HepG2 (cell line): ENCODE measurements around the gene ATP5MG. TPM values are rescaled to one million over a fixed set of nuclear protein-coding genes. Genes with fewer than 3 reads are reported as not detected.

ENCODE experiments used
- ARID2 ChIP-seq: sonication (generic); formaldehyde crosslinking; IDR thresholded peaks from 2 replicates; pipeline ENCODE4 v1.8.1; 2022; ENCODE audit warnings: mild to moderate bottlenecking, missing genetic modification reagents, borderline replicate concordance
- ARNTL ChIP-seq: sonication (generic); formaldehyde crosslinking; IDR thresholded peaks from 2 replicates; pipeline ENCODE4 v1.4.0; 2020; ENCODE audit warnings: mild to moderate bottlenecking, missing genetic modification reagents
- EED ChIP-seq: sonication (generic); formaldehyde crosslinking; IDR thresholded peaks from 2 replicates; pipeline ENCODE4 v1.5.0; 2020; ENCODE audit warnings: mild to moderate bottlenecking, missing genetic modification reagents
- ELF4 ChIP-seq: sonication (generic); formaldehyde crosslinking; IDR thresholded peaks from 2 replicates; pipeline ENCODE4 v1.5.0; 2020; ENCODE audit warnings: missing genetic modification reagents, mild to moderate bottlenecking, moderate library complexity, borderline replicate concordance
- FLYWCH1 ChIP-seq: sonication (generic); formaldehyde crosslinking; IDR thresholded peaks from 2 replicates; pipeline ENCODE4 v1.8.1; 2023; ENCODE audit warnings: mild to moderate bottlenecking, missing genetic modification reagents
- GTF3A ChIP-seq: sonication (generic); formaldehyde crosslinking; conservative IDR thresholded peaks from 2 replicates; pipeline ENCODE4 v1.4.0; 2020; ENCODE audit warnings: mild to moderate bottlenecking, missing genetic modification reagents
- HDAC2 ChIP-seq: sonication (generic); formaldehyde crosslinking; IDR thresholded peaks from 2 replicates; pipeline ENCODE4 v1.4.0; 2020; ENCODE audit warnings: missing genetic modification reagents
- MYNN ChIP-seq: sonication (generic); formaldehyde crosslinking; IDR thresholded peaks from 2 replicates; pipeline ENCODE4 v1.4.0; 2020; ENCODE audit warnings: mild to moderate bottlenecking, low read depth, missing genetic modification reagents
- SPEN ChIP-seq: sonication (generic); formaldehyde crosslinking; IDR thresholded peaks from 2 replicates; pipeline ENCODE4 v1.5.1; 2020; ENCODE audit warnings: low read depth, mild to moderate bottlenecking, missing genetic modification reagents
- SRF ChIP-seq: IDR thresholded peaks from 2 replicates; pipeline ENCODE4 v1.6.1; 2011; ENCODE audit warnings: mild to moderate bottlenecking, low read depth, low read length, moderate library complexity
- STAG1 ChIP-seq: sonication (generic); formaldehyde crosslinking; IDR thresholded peaks from 2 replicates; pipeline ENCODE4 v1.4.0; 2020; ENCODE audit warnings: missing genetic modification reagents
- ZBTB3 ChIP-seq: sonication (generic); formaldehyde crosslinking; IDR thresholded peaks from 2 replicates; pipeline ENCODE4 v1.4.0; 2020; ENCODE audit warnings: low read depth, mild to moderate bottlenecking, moderate library complexity, missing genetic modification reagents, borderline replicate concordance
- ZBTB7B ChIP-seq: sonication (generic); formaldehyde crosslinking; IDR thresholded peaks from 2 replicates; pipeline ENCODE4 v1.4.0; 2020; ENCODE audit warnings: missing genetic modification reagents
- ZNF12 ChIP-seq: sonication (generic); formaldehyde crosslinking; IDR thresholded peaks from 2 replicates; pipeline ENCODE4 v1.5.0; 2020; ENCODE audit warnings: missing genetic modification reagents
- ZNF124 ChIP-seq: sonication (generic); formaldehyde crosslinking; IDR thresholded peaks from 2 replicates; pipeline ENCODE4 v1.4.0; 2020; ENCODE audit warnings: missing genetic modification reagents
- ZNF34 ChIP-seq: sonication (generic); formaldehyde crosslinking; IDR thresholded peaks from 2 replicates; pipeline ENCODE4 v1.4.0; 2020; ENCODE audit warnings: mild to moderate bottlenecking, missing genetic modification reagents, borderline replicate concordance
- ZNF660 ChIP-seq: sonication (generic); formaldehyde crosslinking; IDR thresholded peaks from 2 replicates; pipeline ENCODE4 v1.5.1; 2020; ENCODE audit warnings: mild to moderate bottlenecking, low read depth, missing genetic modification reagents, borderline replicate concordance
- ZNF720 ChIP-seq: sonication (generic); formaldehyde crosslinking; IDR thresholded peaks from 2 replicates; pipeline ENCODE4 v1.4.0; 2020; ENCODE audit warnings: missing genetic modification reagents
- ZZZ3 ChIP-seq: sonication (generic); formaldehyde crosslinking; IDR thresholded peaks from 2 replicates; pipeline ENCODE4 v1.4.0; 2020; ENCODE audit warnings: missing genetic modification reagents, mild to moderate bottlenecking, borderline replicate concordance
- polyA plus RNA-seq, 8 experiments: library from polyadenylated mRNA; depleted of rRNA in 3 of 8; stranded (reverse) in 7 of 8; unstranded in 1 of 8; fragments of >200 nt; fragmentation: Illumina TruSeq in 4 of 8; extraction: Trizol in 4 of 8; gene quantifications; 2 replicates each; pipeline versions ENCODE4 v1.2.1 to v1.2.3, GENCODE V29; 2011 to 2016; ENCODE audit warnings: low read depth in 4 of 8, missing spikeins in 1 of 8, mixed read lengths in 1 of 8; ENCODE audit not compliant: insufficient read depth in 1 of 8
- total RNA-seq, 5 experiments: library from RNA; depleted of rRNA; stranded (reverse); fragments of >200 nt; fragmentation: Illumina TruSeq; extraction: Trizol; gene quantifications; 2 replicates each; pipeline ENCODE4 v1.2.3, GENCODE V29; 2016; ENCODE audit warnings: low read depth in 1 of 5
- TF ChIP-seq, protein P1 (sequence below): sonication (generic); formaldehyde crosslinking; IDR thresholded peaks from 2 replicates; pipeline ENCODE4 v1.5.1; 2020; ENCODE audit warnings: mild to moderate bottlenecking, missing genetic modification reagents, moderate library complexity
- TF ChIP-seq, protein P2 (sequence below): sonication (generic); formaldehyde crosslinking; IDR thresholded peaks from 2 replicates; pipeline ENCODE4 v1.5.0; 2020; ENCODE audit warnings: missing genetic modification reagents
- TF ChIP-seq, protein P3 (sequence below): sonication (generic); formaldehyde crosslinking; IDR thresholded peaks from 2 replicates; pipeline ENCODE4 v1.9.0; 2021; ENCODE audit warnings: missing genetic modification reagents, borderline replicate concordance
- TF ChIP-seq, protein P4 (sequence below): sonication (generic); formaldehyde crosslinking; IDR thresholded peaks from 2 replicates; pipeline ENCODE4 v1.5.0; 2020; ENCODE audit warnings: missing genetic modification reagents

The ATP5MG gene
- total and polyA plus RNA-seq, 2 of the 13 experiments (the other 11 are each of a cell fraction or from before 2014, with no cell fraction given): 260 to 320 TPM

DNA sequence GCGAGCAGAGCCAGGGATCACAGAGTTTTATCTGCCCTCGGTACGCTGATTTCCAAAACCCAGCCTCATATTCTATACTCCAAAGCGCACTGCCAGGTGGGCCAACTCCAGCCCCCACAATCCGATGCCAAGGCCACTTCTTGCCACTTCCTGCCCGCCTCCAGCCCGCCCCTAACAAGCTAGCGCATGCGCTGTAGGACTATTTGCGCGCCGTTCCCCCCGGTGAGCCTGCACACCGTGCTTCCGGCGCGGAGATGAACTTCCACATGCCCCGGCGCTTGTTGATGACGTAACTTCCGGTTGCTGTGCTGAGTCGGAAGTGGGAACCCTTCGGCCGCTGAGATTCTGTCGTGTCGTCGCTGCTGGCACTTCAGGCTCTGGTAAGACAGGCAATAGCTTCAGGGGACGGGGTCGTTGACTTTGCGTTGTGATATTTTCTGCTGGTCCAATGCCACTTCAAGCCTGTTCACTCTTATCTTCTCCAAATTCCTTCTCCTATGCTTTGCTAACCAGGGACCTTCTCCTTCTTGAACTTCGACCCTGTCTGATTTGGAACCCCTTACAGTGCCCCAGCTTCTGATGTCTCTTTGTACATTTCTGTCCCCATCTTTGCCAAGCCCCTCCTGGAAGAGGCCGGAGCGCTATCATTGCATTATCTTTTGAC, 42.0 kb upstream of the ATP5MG start, which contains the start of gene UBE4A (continued):
- TF ChIP-seq, protein P1, sequence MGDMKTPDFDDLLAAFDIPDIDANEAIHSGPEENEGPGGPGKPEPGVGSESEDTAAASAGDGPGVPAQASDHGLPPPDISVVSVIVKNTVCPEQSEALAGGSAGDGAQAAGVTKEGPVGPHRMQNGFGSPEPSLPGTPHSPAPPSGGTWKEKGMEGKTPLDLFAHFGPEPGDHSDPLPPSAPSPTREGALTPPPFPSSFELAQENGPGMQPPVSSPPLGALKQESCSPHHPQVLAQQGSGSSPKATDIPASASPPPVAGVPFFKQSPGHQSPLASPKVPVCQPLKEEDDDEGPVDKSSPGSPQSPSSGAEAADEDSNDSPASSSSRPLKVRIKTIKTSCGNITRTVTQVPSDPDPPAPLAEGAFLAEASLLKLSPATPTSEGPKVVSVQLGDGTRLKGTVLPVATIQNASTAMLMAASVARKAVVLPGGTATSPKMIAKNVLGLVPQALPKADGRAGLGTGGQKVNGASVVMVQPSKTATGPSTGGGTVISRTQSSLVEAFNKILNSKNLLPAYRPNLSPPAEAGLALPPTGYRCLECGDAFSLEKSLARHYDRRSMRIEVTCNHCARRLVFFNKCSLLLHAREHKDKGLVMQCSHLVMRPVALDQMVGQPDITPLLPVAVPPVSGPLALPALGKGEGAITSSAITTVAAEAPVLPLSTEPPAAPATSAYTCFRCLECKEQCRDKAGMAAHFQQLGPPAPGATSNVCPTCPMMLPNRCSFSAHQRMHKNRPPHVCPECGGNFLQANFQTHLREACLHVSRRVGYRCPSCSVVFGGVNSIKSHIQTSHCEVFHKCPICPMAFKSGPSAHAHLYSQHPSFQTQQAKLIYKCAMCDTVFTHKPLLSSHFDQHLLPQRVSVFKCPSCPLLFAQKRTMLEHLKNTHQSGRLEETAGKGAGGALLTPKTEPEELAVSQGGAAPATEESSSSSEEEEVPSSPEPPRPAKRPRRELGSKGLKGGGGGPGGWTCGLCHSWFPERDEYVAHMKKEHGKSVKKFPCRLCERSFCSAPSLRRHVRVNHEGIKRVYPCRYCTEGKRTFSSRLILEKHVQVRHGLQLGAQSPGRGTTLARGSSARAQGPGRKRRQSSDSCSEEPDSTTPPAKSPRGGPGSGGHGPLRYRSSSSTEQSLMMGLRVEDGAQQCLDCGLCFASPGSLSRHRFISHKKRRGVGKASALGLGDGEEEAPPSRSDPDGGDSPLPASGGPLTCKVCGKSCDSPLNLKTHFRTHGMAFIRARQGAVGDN (CRISPR knock-in tag): peak; percentile 86
- TF ChIP-seq ZNF720 (CRISPR knock-in tag): no peak
- TF ChIP-seq ZNF660 (CRISPR knock-in tag): no peak
- TF ChIP-seq SPEN (CRISPR knock-in tag): peak; percentile 62
- TF ChIP-seq, protein P2, sequence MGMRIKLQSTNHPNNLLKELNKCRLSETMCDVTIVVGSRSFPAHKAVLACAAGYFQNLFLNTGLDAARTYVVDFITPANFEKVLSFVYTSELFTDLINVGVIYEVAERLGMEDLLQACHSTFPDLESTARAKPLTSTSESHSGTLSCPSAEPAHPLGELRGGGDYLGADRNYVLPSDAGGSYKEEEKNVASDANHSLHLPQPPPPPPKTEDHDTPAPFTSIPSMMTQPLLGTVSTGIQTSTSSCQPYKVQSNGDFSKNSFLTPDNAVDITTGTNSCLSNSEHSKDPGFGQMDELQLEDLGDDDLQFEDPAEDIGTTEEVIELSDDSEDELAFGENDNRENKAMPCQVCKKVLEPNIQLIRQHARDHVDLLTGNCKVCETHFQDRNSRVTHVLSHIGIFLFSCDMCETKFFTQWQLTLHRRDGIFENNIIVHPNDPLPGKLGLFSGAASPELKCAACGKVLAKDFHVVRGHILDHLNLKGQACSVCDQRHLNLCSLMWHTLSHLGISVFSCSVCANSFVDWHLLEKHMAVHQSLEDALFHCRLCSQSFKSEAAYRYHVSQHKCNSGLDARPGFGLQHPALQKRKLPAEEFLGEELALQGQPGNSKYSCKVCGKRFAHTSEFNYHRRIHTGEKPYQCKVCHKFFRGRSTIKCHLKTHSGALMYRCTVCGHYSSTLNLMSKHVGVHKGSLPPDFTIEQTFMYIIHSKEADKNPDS (CRISPR knock-in tag): no peak
- TF ChIP-seq ZBTB3 (CRISPR knock-in tag): no peak
- peak; percentile 82 for TF ChIP-seq ARID2 (CRISPR knock-in tag)
- 0 out of 2 replicates have a peak, but pooled peaks have one; percentile 75 for TF ChIP-seq ZNF124 (CRISPR knock-in tag)
- no peak for TF ChIP-seq GTF3A (CRISPR knock-in tag)
- TF ChIP-seq EED (CRISPR knock-in tag): no peak
- no peak; the same call in 1 of the 2 replicates for TF ChIP-seq ZNF12
- TF ChIP-seq MYNN (CRISPR knock-in tag): no peak
- peak; percentile 2; the same call in 1 of the 2 replicates for TF ChIP-seq STAG1
- TF ChIP-seq, protein P3, sequence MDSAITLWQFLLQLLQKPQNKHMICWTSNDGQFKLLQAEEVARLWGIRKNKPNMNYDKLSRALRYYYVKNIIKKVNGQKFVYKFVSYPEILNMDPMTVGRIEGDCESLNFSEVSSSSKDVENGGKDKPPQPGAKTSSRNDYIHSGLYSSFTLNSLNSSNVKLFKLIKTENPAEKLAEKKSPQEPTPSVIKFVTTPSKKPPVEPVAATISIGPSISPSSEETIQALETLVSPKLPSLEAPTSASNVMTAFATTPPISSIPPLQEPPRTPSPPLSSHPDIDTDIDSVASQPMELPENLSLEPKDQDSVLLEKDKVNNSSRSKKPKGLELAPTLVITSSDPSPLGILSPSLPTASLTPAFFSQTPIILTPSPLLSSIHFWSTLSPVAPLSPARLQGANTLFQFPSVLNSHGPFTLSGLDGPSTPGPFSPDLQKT (CRISPR knock-in tag): no peak
- TF ChIP-seq ARNTL (CRISPR knock-in tag): no peak
- no peak for TF ChIP-seq FLYWCH1 (CRISPR knock-in tag)
- TF ChIP-seq HDAC2 (CRISPR knock-in tag): peak; percentile 91
- peak; percentile 80; the same call in 1 of the 2 replicates for TF ChIP-seq ELF4 (CRISPR knock-in tag)
- TF ChIP-seq SRF: no peak; the same call in 1 of the 2 replicates
- TF ChIP-seq, protein P4, sequence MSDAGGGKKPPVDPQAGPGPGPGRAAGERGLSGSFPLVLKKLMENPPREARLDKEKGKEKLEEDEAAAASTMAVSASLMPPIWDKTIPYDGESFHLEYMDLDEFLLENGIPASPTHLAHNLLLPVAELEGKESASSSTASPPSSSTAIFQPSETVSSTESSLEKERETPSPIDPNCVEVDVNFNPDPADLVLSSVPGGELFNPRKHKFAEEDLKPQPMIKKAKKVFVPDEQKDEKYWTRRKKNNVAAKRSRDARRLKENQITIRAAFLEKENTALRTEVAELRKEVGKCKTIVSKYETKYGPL (CRISPR knock-in tag): 0 out of 2 replicates have a peak, but pooled peaks have one; percentile 36
- peak; percentile 44; the same call in 1 of the 2 replicates for TF ChIP-seq ZBTB7B (CRISPR knock-in tag)
- TF ChIP-seq ZZZ3 (CRISPR knock-in tag): no peak
- TF ChIP-seq ZNF34: no peak
